ENCODE results near the gene CASP3. TPM values are rescaled to one million over a fixed set of nuclear protein-coding genes. Genes with fewer than 3 reads are reported as not detected.

The CASP3 gene
- total and polyA plus RNA-seq, 12 donors: 8.5 to 44.5 (median 19.4) TPM

- Histone ChIP-seq H3K4me3 (no peak overlapping the region), H3K27me3 (no peaks in the 10 kb centered on the region), H3K27ac (no peak overlapping the region), H3K4me1 (replicated peaks in 1 of 2) (no peaks in the 10 kb centered on the region), H3K9me3 (replicated peaks in 1 of 3) (no peaks in the 10 kb centered on the region), H3K36me3 (replicated peaks in 1 of 2) (no peaks in the 10 kb centered on the region)
- no peak for DNase-seq
- TF ChIP-seq CTCF (IDR thresholded peaks at IDR 0.05) (no peak), POLR2A (IDR thresholded peaks at IDR 0.05) (no peak)
- intact Hi-C loops (cut with DNase I): no loop called here
- WGBS, 4 donors: 79 to 88% (median 84%) methylated on average over 3 of the region's 3 CpGs
Observed at GRCh38 chr4:184587701-184588100, 61.5 kb downstream of the CASP3 start.

GRCh38 chr4:184587221-184587620 is 62.0 kb downstream of the CASP3 start:
- no peak overlapping the region for H3K4me3 ChIP-seq
- DNase-seq: no peak
- no peaks in the 10 kb centered on the region for H3K9me3 ChIP-seq (replicated peaks in 1 of 3)
- intact Hi-C loops (cut with DNase I): no loop called here
- TF ChIP-seq POLR2A (IDR thresholded peaks at IDR 0.05) (no peak), CTCF (IDR thresholded peaks at IDR 0.05) (no peak)
- WGBS, 4 donors: 80 to 88% (median 84%) methylated on average over 5 of the region's 5 CpGs
- H3K27ac ChIP-seq: no peak overlapping the region
- H3K27me3 ChIP-seq: no peaks in the 10 kb centered on the region
- H3K36me3 ChIP-seq (replicated peaks in 1 of 2): no peaks in the 10 kb centered on the region
- H3K4me1 ChIP-seq (replicated peaks in 1 of 2): no peaks in the 10 kb centered on the region

- intact Hi-C loops (cut with DNase I): no loop called here
- Histone ChIP-seq H3K27me3 (no peaks in the 10 kb centered on the region), H3K9me3 (replicated peaks in 1 of 3) (no peaks in the 10 kb centered on the region), H3K27ac (no peak overlapping the region), H3K4me3 (no peak overlapping the region), H3K36me3 (replicated peaks in 1 of 2) (no peaks in the 10 kb centered on the region), H3K4me1 (replicated peaks in 1 of 2) (no peaks in the 10 kb centered on the region)
- 56 to 65% (median 60%) methylated on average over 9 of the region's 9 CpGs for WGBS, 4 donors
- TF ChIP-seq POLR2A (IDR thresholded peaks at IDR 0.05): no peak
- no peak for DNase-seq
Observed at GRCh38 chr4:184583738-184584502, 65.3 kb downstream of the CASP3 start.

Other genes starting within 250 kb of the CASP3 start
- gene IRF2, start 174.9 kb downstream of the CASP3 start, total RNA-seq: 10 to 100 TPM; 34.6 to 93.1 (median 57.1) TPM
- gene IRF2, start 174.9 kb downstream of the CASP3 start, polyA plus RNA-seq: 10 to 100 TPM; 19.0 to 69.7 (median 20.0) TPM
- 10 to 100 TPM in 6 of 9 donors, 1 to 10 TPM in 3; 7.5 to 24.5 (median 11.4) TPM for gene PRIMPOL, start 291 bp upstream of the CASP3 start, total RNA-seq
- gene PRIMPOL, start 291 bp upstream of the CASP3 start, polyA plus RNA-seq: 10 to 100 TPM in 2 of 3 donors, 1 to 10 TPM in 1; 9.6 to 66.2 (median 38.1) TPM
- 10 to 100 TPM in 1 of 9 donors, 1 to 10 TPM in 7, under 1 TPM in 1; 0.97 to 15.6 (median 2.2) TPM for gene CENPU, start 84.6 kb upstream of the CASP3 start, total RNA-seq
- 1 to 10 TPM; 2.7 to 5.2 (median 4.1) TPM for gene CENPU, start 84.6 kb upstream of the CASP3 start, polyA plus RNA-seq
- 100 to 1,000 TPM in 1 of 9 donors, 10 to 100 TPM in 7, 1 to 10 TPM in 1; 6.2 to 113 (median 66.8) TPM for gene ACSL1, start 176.5 kb upstream of the CASP3 start, total RNA-seq
- gene ACSL1, start 176.5 kb upstream of the CASP3 start, polyA plus RNA-seq: 10 to 100 TPM; 56.9 to 95.1 (median 87.2) TPM

Data from adrenal gland (tissue), 12 donors.